ENCODE results near the gene COMMD7. TPM values are rescaled to one million over a fixed set of nuclear protein-coding genes. Genes with fewer than 3 reads are reported as not detected.
"Not testable (repeated sequence)": the region's sequence is repeated elsewhere in the genome, so short reads cannot be mapped to it uniquely, and the experiment has no call there.

Gene COMMD7
- polyA plus RNA-seq, 1 donor from 2014 or later, result 35.6 TPM

DNA sequence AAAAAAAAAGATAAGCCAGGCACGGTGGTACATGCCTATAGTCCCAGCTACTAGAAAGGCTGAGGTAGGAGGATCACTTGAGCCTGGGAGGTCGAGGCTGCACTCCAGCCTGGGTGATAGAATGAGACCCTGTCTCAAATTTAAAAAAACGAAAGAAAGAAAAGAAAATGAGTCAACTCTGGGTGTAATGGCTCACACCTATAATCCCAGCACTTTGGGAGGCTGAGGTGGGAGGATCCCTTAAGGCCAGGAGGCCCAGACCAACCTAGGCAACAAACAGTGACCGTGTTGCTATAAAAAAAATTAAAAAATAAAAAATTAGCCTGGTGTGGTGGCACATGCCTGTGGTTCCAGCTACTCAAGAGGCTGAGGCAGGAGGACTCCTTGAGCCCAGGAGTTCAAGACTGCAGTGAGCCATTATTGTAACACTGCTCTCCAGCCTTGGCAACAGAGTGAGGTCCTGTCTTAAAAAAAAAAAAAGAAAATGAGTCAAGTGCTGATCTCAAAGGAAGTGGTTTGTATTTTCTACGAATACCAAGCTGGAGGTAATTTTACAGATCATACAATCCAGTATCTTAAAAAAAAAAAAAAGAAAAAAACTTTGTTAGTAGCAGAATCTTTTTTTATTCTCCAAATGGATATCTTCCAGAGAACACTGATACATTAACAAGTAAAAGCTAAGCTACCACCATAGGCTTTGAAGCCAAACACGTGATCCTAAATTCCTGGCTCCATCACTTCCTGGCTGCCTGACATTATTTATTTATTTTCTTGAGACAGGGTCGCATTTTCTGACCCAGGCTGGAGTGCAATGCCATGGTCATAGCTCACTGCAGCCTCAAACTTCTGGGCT is 5.7 kb downstream of the COMMD7 start (continued):
- no peak for TF ChIP-seq SMC3 (conservative IDR thresholded peaks at IDR 0.05; ENCODE audit: poor library complexity)
- TF ChIP-seq TAF1 (IDR thresholded peaks at IDR 0.05; ENCODE audit: low read depth), result no peak
- TF ChIP-seq EZH2 (IDR thresholded peaks at IDR 0.05; ENCODE audit: borderline replicate concordance, insufficient read depth, low read length, poor library complexity, severe bottlenecking), result no peak

DNA sequence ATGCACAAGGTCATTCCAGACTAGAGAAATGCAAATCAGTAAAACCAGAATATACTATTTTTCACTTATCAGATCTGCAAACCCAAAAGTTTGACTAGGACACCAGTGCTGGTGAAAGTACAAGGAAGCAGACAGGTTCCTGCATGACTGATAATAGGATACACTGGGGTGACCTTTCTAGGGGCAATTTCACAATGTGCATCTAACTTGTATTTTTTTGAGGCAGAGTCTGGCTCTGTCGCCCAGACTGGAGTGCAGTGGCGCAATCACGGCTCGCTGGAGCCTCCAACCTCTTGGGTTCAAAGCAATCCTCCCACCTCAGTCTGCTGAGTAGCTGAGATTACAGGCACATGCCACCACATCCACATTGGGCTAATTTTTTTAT is 11.4 kb downstream of the COMMD7 start:
- no peak for TF ChIP-seq EP300 (conservative IDR thresholded peaks at IDR 0.05; ENCODE audit: poor library complexity, severe bottlenecking)
- TF ChIP-seq SMC3 (conservative IDR thresholded peaks at IDR 0.05; ENCODE audit: poor library complexity), result no peak
- TF ChIP-seq EZH2 (IDR thresholded peaks at IDR 0.05; ENCODE audit: borderline replicate concordance, insufficient read depth, low read length, poor library complexity, severe bottlenecking), result no peak
- TF ChIP-seq, protein P1, sequence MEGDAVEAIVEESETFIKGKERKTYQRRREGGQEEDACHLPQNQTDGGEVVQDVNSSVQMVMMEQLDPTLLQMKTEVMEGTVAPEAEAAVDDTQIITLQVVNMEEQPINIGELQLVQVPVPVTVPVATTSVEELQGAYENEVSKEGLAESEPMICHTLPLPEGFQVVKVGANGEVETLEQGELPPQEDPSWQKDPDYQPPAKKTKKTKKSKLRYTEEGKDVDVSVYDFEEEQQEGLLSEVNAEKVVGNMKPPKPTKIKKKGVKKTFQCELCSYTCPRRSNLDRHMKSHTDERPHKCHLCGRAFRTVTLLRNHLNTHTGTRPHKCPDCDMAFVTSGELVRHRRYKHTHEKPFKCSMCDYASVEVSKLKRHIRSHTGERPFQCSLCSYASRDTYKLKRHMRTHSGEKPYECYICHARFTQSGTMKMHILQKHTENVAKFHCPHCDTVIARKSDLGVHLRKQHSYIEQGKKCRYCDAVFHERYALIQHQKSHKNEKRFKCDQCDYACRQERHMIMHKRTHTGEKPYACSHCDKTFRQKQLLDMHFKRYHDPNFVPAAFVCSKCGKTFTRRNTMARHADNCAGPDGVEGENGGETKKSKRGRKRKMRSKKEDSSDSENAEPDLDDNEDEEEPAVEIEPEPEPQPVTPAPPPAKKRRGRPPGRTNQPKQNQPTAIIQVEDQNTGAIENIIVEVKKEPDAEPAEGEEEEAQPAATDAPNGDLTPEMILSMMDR (IDR thresholded peaks at IDR 0.05; ENCODE audit: poor library complexity, severe bottlenecking), result no peak
- TF ChIP-seq TAF1 (IDR thresholded peaks at IDR 0.05; ENCODE audit: low read depth), result no peak
- TF ChIP-seq RAD21 (conservative IDR thresholded peaks at IDR 0.05), result no peak
- TF ChIP-seq POLR2AphosphoS5 (IDR thresholded peaks at IDR 0.05), result no peak
- no peak for TF ChIP-seq MXI1 (conservative IDR thresholded peaks at IDR 0.05; ENCODE audit: poor library complexity, severe bottlenecking)
- H3K4me3 ChIP-seq (ENCODE audit: low read length), result no peak overlapping the region
- H2AFZ ChIP-seq (ENCODE audit: low read depth, low read length), result no peak overlapping the region
- H3F3A ChIP-seq (ENCODE audit: insufficient read depth, low read length, poor library complexity, severe bottlenecking), result no peaks in the 10 kb centered on the region
- H3K9ac ChIP-seq (ENCODE audit: low read length), result no peak overlapping the region
- H3K4me2 ChIP-seq (ENCODE audit: low read length), result no peak overlapping the region
- H4K20me1 ChIP-seq (ENCODE audit: insufficient read depth), result no peaks in the 10 kb centered on the region
- no peaks in the 10 kb centered on the region for H3K9me3 ChIP-seq (ENCODE audit: low read length)
- no peak overlapping the region for H3K27ac ChIP-seq (ENCODE audit: low read length)
- H3K27me3 ChIP-seq (ENCODE audit: insufficient read depth, low read depth, low read length), result no peaks in the 10 kb centered on the region
- H3K9me2 ChIP-seq (ENCODE audit: insufficient read depth, low read length), result no peaks in the 10 kb centered on the region
- H3K36me3 ChIP-seq (ENCODE audit: insufficient read depth, low read length), result no peaks in the 10 kb centered on the region
- no peaks in the 10 kb centered on the region for H3K79me2 ChIP-seq (replicated peaks; ENCODE audit: insufficient read depth, low read length)

DNA sequence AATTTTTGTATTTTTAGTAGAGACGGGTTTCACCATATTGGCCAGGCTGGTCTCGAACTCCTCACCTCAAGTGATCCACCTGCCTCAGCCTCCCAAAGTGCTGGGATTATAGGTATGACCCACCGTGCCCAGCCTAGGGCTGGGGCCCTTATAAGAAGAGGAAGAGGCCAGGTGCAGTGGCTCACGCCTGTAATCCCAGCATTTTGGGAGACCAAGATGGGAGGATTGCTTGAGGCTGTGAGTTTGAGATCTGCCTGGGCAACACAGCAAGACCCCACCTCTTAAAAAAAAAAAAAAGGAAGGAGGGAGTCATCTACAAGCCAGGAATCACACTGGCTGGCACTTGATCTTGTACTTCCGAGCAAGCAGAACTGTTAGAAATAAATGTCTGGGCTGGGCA is 13.9 kb downstream of the COMMD7 start:
- H3K9me3 ChIP-seq (ENCODE audit: low read length); H3F3A ChIP-seq (ENCODE audit: insufficient read depth, low read length, poor library complexity, severe bottlenecking); H3K79me2 ChIP-seq (replicated peaks; ENCODE audit: insufficient read depth, low read length); H3K4me2 ChIP-seq (ENCODE audit: low read length); H4K20me1 ChIP-seq (ENCODE audit: insufficient read depth); H3K27ac ChIP-seq (ENCODE audit: low read length); H3K27me3 ChIP-seq (ENCODE audit: insufficient read depth, low read depth, low read length); H3K4me3 ChIP-seq (ENCODE audit: low read length); H3K36me3 ChIP-seq (ENCODE audit: insufficient read depth, low read length); H2AFZ ChIP-seq (ENCODE audit: low read depth, low read length); H3K9ac ChIP-seq (ENCODE audit: low read length); H3K9me2 ChIP-seq (ENCODE audit: insufficient read depth, low read length): not testable (repeated sequence)

DNA sequence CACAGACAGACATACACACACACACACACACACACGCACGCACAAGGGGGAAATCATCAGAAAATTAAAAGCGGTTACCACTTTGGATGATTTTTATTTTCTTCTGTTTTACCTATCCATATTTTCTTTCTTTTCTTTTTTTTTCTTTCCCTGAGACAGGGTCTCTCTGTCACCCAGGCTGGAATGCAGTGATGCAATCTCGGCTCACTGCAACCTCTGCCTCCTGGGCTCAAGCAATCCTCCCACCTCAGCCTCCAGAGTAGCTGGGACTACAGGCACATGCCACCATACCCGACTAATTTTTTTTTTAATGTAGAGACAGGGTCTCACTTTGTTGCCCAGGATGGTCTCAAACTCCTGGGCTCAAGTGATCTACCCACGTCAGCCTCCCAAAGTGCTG is 14.8 kb downstream of the COMMD7 start:
- not testable (repeated sequence) for H3K79me2 ChIP-seq (replicated peaks; ENCODE audit: insufficient read depth, low read length); H3K9ac ChIP-seq (ENCODE audit: low read length); H3K27ac ChIP-seq (ENCODE audit: low read length)

More for the DNA sequence above, 14.8 kb downstream of the COMMD7 start:
- not testable (repeated sequence) for H3K27me3 ChIP-seq (ENCODE audit: insufficient read depth, low read depth, low read length); H3F3A ChIP-seq (ENCODE audit: insufficient read depth, low read length, poor library complexity, severe bottlenecking); H3K9me2 ChIP-seq (ENCODE audit: insufficient read depth, low read length); H4K20me1 ChIP-seq (ENCODE audit: insufficient read depth); H3K9me3 ChIP-seq (ENCODE audit: low read length); H3K4me2 ChIP-seq (ENCODE audit: low read length); H3K4me3 ChIP-seq (ENCODE audit: low read length); H2AFZ ChIP-seq (ENCODE audit: low read depth, low read length); H3K36me3 ChIP-seq (ENCODE audit: insufficient read depth, low read length)

Data from neural cell (in vitro differentiated cells).